Tibial artery (tissue), 4 donors: ENCODE results near the gene NARS2.

Source experiments
- DNase-seq, 2 donors: peaks; one replicate each; pipeline ENCODE4 v3.0.0-alpha.2; 2019
- H3K27ac ChIP-seq, 2 donors: fragments of 200-600 bp; sonication (generic) in 1 of 2; 1 replicate in 1 of 2; 2 replicates in 1 of 2; pipeline ENCODE4 v1.5.1; 2018 to 2019; ENCODE audit warnings: mild to moderate bottlenecking in 1 of 2
- H3K27me3 ChIP-seq, 2 donors: fragments of 200-600 bp; sonication (generic) in 1 of 2; one replicate each; pipeline versions ENCODE4 v1.5.1 to v1.6.0; 2016 to 2019
- H3K36me3 ChIP-seq, 3 donors: fragments of 200-600 bp; sonication (generic) in 2 of 3; one replicate each; pipeline ENCODE4 v1.5.1; 2016 to 2019; ENCODE audit warnings: mild to moderate bottlenecking in 2 of 3
- H3K4me1 ChIP-seq, 4 donors: fragments of 200-600 bp; sonication (generic) in 2 of 4; 1 replicate in 3 of 4; 2 replicates in 1 of 4; pipeline ENCODE4 v1.5.1; 2016 to 2019
- H3K4me3 ChIP-seq, 2 donors: fragments of 200-600 bp; sonication (generic) in 1 of 2; 1 replicate in 1 of 2; 2 replicates in 1 of 2; pipeline ENCODE4 v1.5.1; 2018 to 2019; ENCODE audit warnings: mild to moderate bottlenecking in 2 of 2
- H3K9me3 ChIP-seq, 3 donors: fragments of 200-600 bp; sonication (generic) in 1 of 3; one replicate each; pipeline ENCODE4 v1.5.1; 2016 to 2019
- CTCF ChIP-seq, 2 experiments: fragments of 200-600 bp in 1 of 2; fragments of 450-650 bp in 1 of 2; IDR thresholded peaks; one replicate each; pipeline ENCODE4 v1.5.1; 2017 to 2019; ENCODE audit warnings: antibody characterized with exemption in 2 of 2, mild to moderate bottlenecking in 1 of 2, moderate library complexity in 1 of 2
- intact Hi-C: fragments of 100-400 bp; cut with DNase I; formaldehyde crosslinking; loops from one replicate; pipeline ENCODE4 v1.15.0; 2023; ENCODE audit warnings: low total_unique reads

Gene NARS2

GRCh38 chr11:78417175-78417887 lies 157.3 kb downstream of the NARS2 start, which contains the start of gene GAB2:
GAB2 (minus strand) TSS chr11:78417820; CDS start chr11:78417720, 100 bp downstream.
- peaks cover 0 to 52% (median 24%) of the 10 kb centered on the region in 4 donors for H3K4me1 ChIP-seq
- H3K27me3 ChIP-seq: no peaks in the 10 kb centered on the region
- peak in 1 of 2 donors; percentile 75 for DNase-seq
- peak within 1 kb of the TSS; percentile 100 for H3K27ac ChIP-seq
- no peaks in the 10 kb centered on the region for H3K36me3 ChIP-seq
- TF ChIP-seq CTCF (IDR thresholded peaks at IDR 0.05): no peak
- H3K4me3 ChIP-seq: peak within 1 kb of the TSS; percentile 98 to 99
- intact Hi-C loops: loop anchor here (5.0 kb wide), 3 partner anchors 155 to 255 kb away; partner anchors contain the start of gene NARS2
- no peaks in the 10 kb centered on the region for H3K9me3 ChIP-seq

GRCh38 chr11:78416285-78417174 lies 158.1 kb downstream of the NARS2 start:
- Histone ChIP-seq H3K27ac (peak overlapping the region; percentile 100), H3K4me1 (peaks cover 0 to 52% (median 24%) of the 10 kb centered on the region in 4 donors), H3K36me3 (no peaks in the 10 kb centered on the region), H3K27me3 (no peaks in the 10 kb centered on the region), H3K9me3 (no peaks in the 10 kb centered on the region), H3K4me3 (peak overlapping the region; percentile 98 to 99)
- peak; percentile 94 to 96 for DNase-seq
- intact Hi-C loops: loop anchor here (5.0 kb wide), 3 partner anchors 156 to 254 kb away; partner anchors contain the start of gene NARS2
- TF ChIP-seq CTCF (IDR thresholded peaks at IDR 0.05): peak; percentile 45 to 65

- peaks cover 0 to 5% (median 0%) of the 10 kb centered on the region in 3 donors for H3K9me3 ChIP-seq
- no peak overlapping the region for H3K4me3 ChIP-seq
- DNase-seq: no peak
- peaks cover under 1 to 2% (median under 1%) of the 10 kb centered on the region in 3 donors for H3K36me3 ChIP-seq
- TF ChIP-seq CTCF (IDR thresholded peaks at IDR 0.05): no peak
- intact Hi-C loops: loop anchor here (5.0 kb wide), 3 partner anchors 157 to 253 kb away; partner anchors contain the start of gene NARS2
- H3K4me1 ChIP-seq: peaks cover 0 to 45% (median 19%) of the 10 kb centered on the region in 4 donors
- H3K27me3 ChIP-seq: no peaks in the 10 kb centered on the region
- peak overlapping the region; percentile 100 for H3K27ac ChIP-seq
These were observed 159.3 kb downstream of the NARS2 start for GRCh38 chr11:78415338-78415737.

- Histone ChIP-seq H3K4me1 (peaks cover 0 to 36% (median 11%) of the 10 kb centered on the region in 4 donors), H3K4me3 (no peak overlapping the region), H3K36me3 (peaks cover 3 to 6% (median 5%) of the 10 kb centered on the region in 3 donors), H3K27ac (peak overlapping the region in 1 of 2 donors; percentile 100), H3K27me3 (no peaks in the 10 kb centered on the region), H3K9me3 (peaks cover 0 to 12% (median 7%) of the 10 kb centered on the region in 3 donors)
- DNase-seq: no peak
- intact Hi-C loops: loop anchor here (5.0 kb wide), 3 partner anchors 158 to 252 kb away; partner anchors contain the start of gene NARS2
- TF ChIP-seq CTCF (IDR thresholded peaks at IDR 0.05): peak; percentile 36 to 45
These were observed 160.2 kb downstream of the NARS2 start for GRCh38 chr11:78414321-78415051.

- Histone ChIP-seq H3K27ac (no peak overlapping the region), H3K9me3 (peaks cover 0 to 15% (median 7%) of the 10 kb centered on the region in 3 donors), H3K36me3 (peaks cover 3 to 6% (median 5%) of the 10 kb centered on the region in 3 donors), H3K4me1 (peaks cover 0 to 7% (median 0%) of the 10 kb centered on the region in 4 donors), H3K4me3 (no peak overlapping the region), H3K27me3 (no peaks in the 10 kb centered on the region)
- TF ChIP-seq CTCF (IDR thresholded peaks at IDR 0.05): no peak
- intact Hi-C loops: no loop called here
- no peak for DNase-seq
These were observed 166.0 kb downstream of the NARS2 start for GRCh38 chr11:78408619-78409018.
